Measurements from ENCODE around the gene MCL1.

- TF ChIP-seq CTCF (conservative IDR thresholded peaks at IDR 0.05) (no peak), EZH2 (IDR thresholded peaks at IDR 0.05; ENCODE audit: low read depth) (no peak)
Measured at GRCh38 chr1:150601540-150601939, 22.1 kb upstream of the MCL1 start.
